GM21447 (cell line): ENCODE data around the gene SNX1.
A peak's percentile ranks its signal among the peaks of the same experiment; 100 is the strongest.
"Not testable (repeated sequence)": the region's sequence is repeated elsewhere in the genome, so short reads cannot be mapped to it uniquely, and the experiment has no call there.

Source experiments
- ATAC-seq: cut with Tn5 transposase; IDR thresholded peaks from one replicate; pipeline ENCODE4 v1.9.1; 2021; ENCODE audit not compliant: unreplicated experiment

The SNX1 gene

GRCh38 chr15:64095795-64096667, at the start of gene SNX1:
Gene SNX1 (plus strand): TSS chr15:64095982. CDS start chr15:64096014, 32 bp downstream.
- peak; percentile 35 for ATAC-seq

- ATAC-seq, result peak; percentile 49
Measured at GRCh38 chr15:64046421-64047153, 49.2 kb upstream of the SNX1 start, which contains the start of gene DAPK2. Gene DAPK2 (minus strand): TSS chr15:64046485. CDS start chr15:64040261, 6,224 bp downstream.

GRCh38 chr15:64048781-64049460, 46.9 kb upstream of the SNX1 start:
- ATAC-seq, result no peak

GRCh38 chr15:64050281-64051092, 45.3 kb upstream of the SNX1 start:
- ATAC-seq, result no peak

- no peak for ATAC-seq
Measured at GRCh38 chr15:64051093-64051402, 44.7 kb upstream of the SNX1 start.

- no peak for ATAC-seq
Measured at GRCh38 chr15:64051407-64052259, 44.1 kb upstream of the SNX1 start.

- no peak for ATAC-seq
Measured at GRCh38 chr15:64052925-64053491, 42.8 kb upstream of the SNX1 start.

GRCh38 chr15:64053674-64054073, 42.1 kb upstream of the SNX1 start:
- not testable (repeated sequence) for ATAC-seq

- no peak for ATAC-seq
Measured at GRCh38 chr15:64058279-64058678, 37.5 kb upstream of the SNX1 start.

- ATAC-seq, result not testable (repeated sequence)
Measured at GRCh38 chr15:64059104-64059503, 36.7 kb upstream of the SNX1 start.

GRCh38 chr15:64060716-64061115, 35.1 kb upstream of the SNX1 start:
- no peak for ATAC-seq

GRCh38 chr15:64066451-64066850, 29.3 kb upstream of the SNX1 start:
- no peak for ATAC-seq

- ATAC-seq, result peak; percentile 53
Measured at GRCh38 chr15:64067564-64068030, 28.2 kb upstream of the SNX1 start.

- no peak for ATAC-seq
Measured at GRCh38 chr15:64068133-64068532, 27.6 kb upstream of the SNX1 start.

GRCh38 chr15:64070106-64070505, 25.7 kb upstream of the SNX1 start:
- no peak for ATAC-seq

GRCh38 chr15:64070965-64071851, 24.6 kb upstream of the SNX1 start:
- ATAC-seq, result no peak

GRCh38 chr15:64071931-64072765, 23.6 kb upstream of the SNX1 start:
- ATAC-seq, result no peak
